GM18873 (cell line): Measurements from ENCODE around the gene BCLAF1.
A peak's percentile ranks its signal among the peaks of the same experiment; 100 is the strongest.

Experiments used
- ATAC-seq: cut with Tn5 transposase; IDR thresholded peaks from one replicate; pipeline ENCODE4 v1.9.1; 2021; ENCODE audit warnings: mild to moderate bottlenecking, moderate library complexity, moderate number of reproducible peaks; ENCODE audit not compliant: unreplicated experiment, low FRiP score

BCLAF1 gene, protein sequence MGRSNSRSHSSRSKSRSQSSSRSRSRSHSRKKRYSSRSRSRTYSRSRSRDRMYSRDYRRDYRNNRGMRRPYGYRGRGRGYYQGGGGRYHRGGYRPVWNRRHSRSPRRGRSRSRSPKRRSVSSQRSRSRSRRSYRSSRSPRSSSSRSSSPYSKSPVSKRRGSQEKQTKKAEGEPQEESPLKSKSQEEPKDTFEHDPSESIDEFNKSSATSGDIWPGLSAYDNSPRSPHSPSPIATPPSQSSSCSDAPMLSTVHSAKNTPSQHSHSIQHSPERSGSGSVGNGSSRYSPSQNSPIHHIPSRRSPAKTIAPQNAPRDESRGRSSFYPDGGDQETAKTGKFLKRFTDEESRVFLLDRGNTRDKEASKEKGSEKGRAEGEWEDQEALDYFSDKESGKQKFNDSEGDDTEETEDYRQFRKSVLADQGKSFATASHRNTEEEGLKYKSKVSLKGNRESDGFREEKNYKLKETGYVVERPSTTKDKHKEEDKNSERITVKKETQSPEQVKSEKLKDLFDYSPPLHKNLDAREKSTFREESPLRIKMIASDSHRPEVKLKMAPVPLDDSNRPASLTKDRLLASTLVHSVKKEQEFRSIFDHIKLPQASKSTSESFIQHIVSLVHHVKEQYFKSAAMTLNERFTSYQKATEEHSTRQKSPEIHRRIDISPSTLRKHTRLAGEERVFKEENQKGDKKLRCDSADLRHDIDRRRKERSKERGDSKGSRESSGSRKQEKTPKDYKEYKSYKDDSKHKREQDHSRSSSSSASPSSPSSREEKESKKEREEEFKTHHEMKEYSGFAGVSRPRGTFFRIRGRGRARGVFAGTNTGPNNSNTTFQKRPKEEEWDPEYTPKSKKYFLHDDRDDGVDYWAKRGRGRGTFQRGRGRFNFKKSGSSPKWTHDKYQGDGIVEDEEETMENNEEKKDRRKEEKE

DNA sequence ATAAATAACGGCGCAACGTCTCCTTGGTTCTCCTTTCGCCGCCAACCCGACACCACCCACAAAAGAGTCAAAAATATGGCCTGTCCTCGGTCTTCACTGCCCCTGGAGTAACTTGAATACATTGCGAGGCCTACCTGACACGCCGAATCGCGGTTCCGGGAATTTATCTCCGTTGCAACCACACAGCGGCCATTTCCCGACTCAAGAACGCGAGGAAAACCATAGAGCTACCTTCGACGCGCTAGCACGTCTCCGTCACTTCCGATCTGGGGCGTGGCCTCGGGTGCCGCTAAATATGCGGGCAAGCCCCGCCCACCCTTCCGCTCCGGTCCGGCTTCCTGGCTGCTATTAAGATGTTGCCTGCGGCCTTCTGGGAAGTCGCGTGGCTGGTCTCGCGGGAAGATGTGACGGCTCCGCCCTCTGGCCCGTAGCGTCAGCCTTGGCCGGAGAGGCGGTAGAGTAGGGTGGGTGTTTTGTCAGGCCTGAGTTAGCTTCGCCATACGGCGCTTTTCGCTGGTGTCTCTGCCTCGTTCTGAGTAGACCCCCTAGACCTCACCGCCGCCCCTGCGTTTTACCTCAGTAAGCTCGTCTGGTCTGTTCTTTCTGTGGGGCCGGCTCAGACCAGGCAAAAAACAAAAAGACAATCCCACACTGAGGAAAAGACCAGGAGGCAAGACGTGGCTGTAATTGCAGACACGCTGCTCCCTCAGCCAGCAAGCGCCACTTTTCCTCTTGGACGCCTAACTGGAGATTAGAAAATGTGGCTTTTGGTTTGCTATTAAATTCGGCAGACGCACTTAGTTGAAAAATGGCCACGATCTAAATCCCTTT lies at the start of gene BCLAF1:
BCLAF1 (minus strand) TSS at position 268 of the 831 bp plus-strand sequence. CDS start 9,980 bp downstream, outside the sequence.
- peak; percentile 91 for ATAC-seq

- no peak for ATAC-seq
These were observed 48.8 kb upstream of the BCLAF1 start for GRCh38 chr6:136338486-136338885.

DNA sequence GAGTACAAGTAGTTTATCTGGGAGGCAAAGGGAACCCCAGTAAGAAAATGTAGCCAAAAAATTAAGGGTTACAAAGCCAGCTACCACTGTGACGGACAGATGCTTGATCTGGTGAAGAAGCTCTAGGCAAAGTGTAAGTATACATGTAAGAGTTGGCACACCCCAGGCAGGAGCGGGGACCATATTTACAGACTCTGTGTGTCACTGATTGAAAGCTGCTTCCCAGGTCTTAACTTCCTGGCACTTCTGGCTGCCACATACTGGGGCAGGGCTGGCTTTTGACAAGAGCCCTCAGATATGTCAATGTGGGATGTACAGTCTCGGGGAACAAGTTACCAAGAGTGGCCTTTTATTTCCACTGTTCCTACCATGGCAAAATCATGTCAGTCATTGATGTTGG lies 48.0 kb upstream of the BCLAF1 start:
- ATAC-seq: no peak

DNA sequence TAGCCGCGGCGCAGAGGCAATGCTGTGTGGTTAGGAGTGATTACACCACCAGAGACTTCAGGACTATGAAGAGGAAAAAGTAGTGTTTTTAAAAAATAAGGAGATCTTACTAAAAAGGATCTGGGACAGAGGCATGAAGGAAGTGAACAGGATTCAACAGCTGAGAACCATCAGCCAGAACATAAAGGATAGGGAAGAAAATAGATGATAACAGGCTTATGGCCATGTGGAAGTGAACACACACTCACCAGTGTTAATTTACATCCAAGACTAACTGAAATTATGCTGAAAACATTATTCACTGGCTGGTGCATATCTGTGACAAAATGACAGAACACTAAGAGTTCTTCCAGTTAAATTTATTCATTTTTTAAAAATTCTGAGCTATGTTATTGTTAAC lies 47.5 kb upstream of the BCLAF1 start:
- no peak for ATAC-seq

DNA sequence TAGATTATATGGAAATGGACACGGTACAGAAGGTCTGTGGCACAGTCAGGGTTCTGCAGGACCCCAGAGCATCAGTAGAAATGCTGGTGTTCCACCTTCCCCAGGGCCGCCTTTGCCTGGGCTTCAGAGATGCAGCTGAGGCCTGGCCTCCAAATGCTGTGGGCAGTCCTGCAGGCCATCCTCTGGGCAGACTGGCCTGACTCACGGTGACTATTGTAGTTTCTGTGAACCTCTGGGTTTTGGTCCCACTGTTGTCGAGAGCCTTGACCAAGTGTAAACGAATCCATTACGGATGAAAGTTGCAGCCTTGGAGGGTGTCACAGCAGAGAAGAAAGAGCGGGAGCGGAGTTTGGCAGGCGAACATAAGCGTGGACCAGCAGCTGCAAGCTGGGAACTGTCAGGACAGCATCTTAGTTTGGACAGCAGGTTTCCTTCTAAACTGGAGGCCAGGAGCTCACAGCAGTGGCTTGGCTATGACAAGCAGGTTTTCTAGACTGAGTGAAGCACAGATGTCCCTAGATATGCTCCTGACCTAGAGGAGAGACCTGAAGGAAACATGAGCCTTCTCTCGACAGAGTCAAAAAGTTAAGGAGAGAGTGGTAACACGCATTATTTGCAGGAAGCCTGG lies 46.2 kb upstream of the BCLAF1 start:
- no peak for ATAC-seq

DNA sequence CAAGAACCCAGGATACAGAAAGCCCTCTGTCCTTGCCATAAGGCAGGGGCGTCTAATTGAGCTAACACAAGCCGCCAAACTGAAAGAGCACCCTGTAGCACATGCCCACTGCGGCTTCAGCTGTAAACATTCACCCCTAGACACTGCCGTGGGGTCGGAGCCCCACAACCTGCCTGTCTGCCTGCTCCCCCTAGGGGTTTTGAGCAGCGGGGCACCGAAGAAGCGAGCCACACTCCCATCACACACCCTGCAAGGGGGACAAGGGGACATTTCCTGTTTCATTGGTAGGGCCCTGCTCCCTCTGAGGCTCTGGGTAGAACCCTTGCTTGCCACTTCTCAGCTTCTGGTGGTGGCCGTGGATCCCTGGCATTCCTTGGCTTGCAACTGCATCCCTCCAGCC lies 45.2 kb upstream of the BCLAF1 start:
- ATAC-seq: no peak

GRCh38 chr6:136334465-136334846 lies 44.8 kb upstream of the BCLAF1 start:
- ATAC-seq: no peak

GRCh38 chr6:136333824-136334464 lies 44.3 kb upstream of the BCLAF1 start:
- ATAC-seq: no peak

GRCh38 chr6:136331461-136331860 lies 41.8 kb upstream of the BCLAF1 start:
- no peak for ATAC-seq

- ATAC-seq: no peak
These were observed 41.0 kb upstream of the BCLAF1 start for GRCh38 chr6:136330634-136331033.

DNA sequence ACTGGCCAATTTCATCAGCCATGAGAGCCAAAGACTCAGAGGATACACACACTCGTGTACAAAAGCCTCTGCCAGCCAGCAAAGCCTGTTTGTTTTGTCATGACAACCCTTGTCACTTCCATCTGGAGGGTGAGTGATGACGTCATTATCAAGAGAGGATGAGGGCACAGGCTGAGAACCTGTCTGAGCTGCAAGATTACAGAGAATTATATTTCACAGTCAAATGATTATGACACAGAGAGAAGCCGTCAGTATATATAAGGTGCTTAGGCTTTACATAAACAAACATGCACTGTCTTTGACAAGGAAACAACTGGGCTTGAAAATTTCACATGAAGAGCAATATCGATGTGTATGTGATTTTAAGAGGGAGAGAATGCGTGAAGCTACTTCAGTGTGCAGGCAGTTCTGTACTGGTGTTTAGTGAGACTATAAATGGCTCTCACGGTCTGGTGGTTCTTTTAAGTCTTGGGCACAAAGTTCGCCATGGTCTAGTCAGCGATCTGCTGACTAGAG lies 36.5 kb upstream of the BCLAF1 start:
- no peak for ATAC-seq

DNA sequence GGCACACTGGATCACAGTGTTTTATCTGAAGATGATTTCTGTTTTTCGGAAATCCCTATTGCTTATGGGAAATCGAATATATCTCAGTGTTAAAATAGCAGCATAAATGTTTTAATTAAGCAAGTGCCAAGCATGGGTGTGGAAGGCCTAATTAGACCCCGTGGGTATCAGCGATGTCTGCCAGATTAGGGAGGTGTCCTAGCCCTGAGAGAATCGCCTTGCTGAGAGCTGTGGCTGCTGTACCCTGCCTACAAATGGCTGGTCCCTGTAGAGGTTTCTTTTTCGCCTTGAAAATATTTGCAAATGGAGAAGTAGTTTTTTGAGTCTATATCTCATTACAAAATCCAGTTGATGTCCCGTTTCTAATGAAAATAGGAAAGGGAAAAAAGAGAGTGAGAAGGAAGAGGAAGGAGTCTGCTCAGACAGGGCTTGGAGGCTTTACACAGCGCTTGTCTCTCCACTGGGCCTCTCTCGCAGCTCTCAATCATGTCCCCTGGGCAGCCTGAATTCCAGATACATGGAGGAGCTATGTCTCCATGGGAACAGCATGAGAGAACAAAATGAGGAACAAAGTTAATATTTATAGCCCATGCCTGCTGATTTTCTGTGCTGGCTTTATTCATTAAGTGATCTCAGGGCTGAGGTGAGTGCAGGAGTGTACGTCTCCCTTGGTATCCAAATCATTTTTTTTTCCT lies 35.2 kb upstream of the BCLAF1 start:
- no peak for ATAC-seq

DNA sequence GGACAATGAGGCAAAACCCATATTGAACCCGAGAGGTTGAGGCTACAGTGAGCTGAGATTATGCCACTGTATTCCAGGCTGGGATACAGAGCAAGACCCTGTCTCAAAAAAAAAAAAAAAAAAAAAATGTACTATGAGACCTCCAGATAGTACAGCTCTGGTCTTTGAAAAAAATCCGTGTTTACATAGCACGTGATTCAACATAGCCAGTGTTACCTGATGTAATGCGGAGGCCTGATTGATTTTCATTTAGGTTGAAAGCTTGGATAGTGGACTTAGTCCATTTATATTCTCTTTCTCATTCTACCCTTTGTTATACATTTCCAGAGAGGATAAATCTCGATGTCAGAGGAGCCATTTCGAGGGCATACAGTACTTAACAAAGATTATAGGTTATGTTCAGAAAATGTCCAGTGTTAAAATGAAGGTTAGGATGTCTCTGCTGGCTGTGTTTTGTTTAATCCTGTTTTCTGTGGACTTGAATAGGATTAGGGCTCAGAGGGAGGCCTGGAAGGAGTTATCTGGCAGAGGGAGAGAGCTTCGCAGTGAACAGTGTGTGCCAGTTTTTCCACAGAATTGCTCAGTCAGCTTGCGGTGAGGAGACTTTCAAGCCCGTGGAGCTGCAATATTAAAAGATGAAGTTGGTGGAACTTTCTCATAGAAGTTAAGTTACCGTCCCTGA lies 33.9 kb upstream of the BCLAF1 start:
- no peak for ATAC-seq

- no peak for ATAC-seq
These were observed 30.1 kb upstream of the BCLAF1 start for GRCh38 chr6:136319732-136320131.

- no peak for ATAC-seq
These were observed 29.0 kb upstream of the BCLAF1 start for GRCh38 chr6:136318676-136319075.

DNA sequence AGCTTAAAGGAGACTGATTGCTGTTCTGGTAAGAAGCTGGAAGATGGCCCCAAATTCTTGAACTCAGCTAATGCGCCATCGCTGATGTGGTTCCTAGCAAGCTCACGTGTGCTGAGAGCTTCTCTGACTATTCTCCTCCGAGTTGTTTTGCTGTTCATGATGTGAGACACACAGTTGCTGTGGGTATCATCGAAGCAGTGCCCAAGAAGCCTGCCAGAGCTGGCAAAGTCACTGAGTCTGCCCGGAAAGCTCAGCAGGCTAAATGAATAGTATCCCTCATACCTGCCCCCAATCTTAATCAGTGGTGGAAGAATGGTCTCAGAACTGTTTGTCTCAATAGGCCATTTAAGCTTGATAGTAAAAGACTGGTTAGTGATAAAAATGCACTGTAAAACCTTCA lies 28.3 kb upstream of the BCLAF1 start:
- ATAC-seq: no peak

GRCh38 chr6:136317021-136317694 lies 27.5 kb upstream of the BCLAF1 start:
- peak; percentile 63 for ATAC-seq

DNA sequence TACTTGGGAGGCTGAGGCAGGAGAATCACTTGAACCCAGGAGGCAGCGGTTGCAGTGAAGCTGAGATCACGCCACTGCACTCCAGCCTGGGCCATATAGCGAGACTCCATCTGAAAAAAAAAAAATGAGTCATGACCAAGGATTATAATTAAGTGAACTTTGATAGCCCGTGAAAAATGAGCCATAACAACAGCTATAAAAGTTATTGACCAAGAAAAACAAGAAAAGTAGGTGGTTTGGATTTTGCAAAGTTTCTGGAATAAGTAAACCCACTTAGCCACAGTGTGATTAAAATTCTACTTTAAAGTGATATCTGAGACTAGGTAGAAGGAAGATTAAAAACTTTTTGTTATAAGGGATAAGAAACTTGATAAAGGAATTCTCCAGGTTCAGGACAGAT lies 25.9 kb upstream of the BCLAF1 start:
- ATAC-seq: no peak
